NCI-H1417 (cell line): ENCODE measurements around the gene PLD2.
A peak's percentile ranks its signal among the peaks of the same experiment; 100 is the strongest.
"Not testable (repeated sequence)": the region's sequence is repeated elsewhere in the genome, so short reads cannot be mapped to it uniquely, and the experiment has no call there.

ENCODE experiments used
- DNase-seq, 3 experiments: peaks; one replicate each; lab custom pipeline; 2025; lab: John Stamatoyannopoulos, UW

PLD2 gene

DNA sequence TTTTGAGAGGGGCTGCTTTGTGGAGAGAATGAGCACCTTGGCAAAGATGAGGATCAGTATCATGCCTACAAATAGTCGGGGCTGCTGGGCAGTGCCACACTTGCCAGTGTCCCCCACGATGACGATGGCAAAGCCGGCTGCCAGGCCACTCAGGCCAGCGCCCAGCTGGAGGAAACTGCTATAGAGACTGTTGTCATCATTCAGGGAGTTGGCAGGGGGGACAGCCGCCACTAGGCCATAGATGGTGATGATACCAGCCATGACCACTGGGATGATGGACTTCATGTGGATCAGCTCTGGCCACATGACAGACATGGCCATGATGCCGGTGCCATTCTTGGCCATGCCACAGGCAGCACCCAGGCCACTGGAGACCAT, 50.0 kb downstream of the PLD2 start:
- no peak for DNase-seq

- not testable (repeated sequence) for DNase-seq
These were observed 50.4 kb downstream of the PLD2 start for GRCh38 chr17:4857347-4857746.

GRCh38 chr17:4858068-4858881, 51.3 kb downstream of the PLD2 start:
- peak in 2 of 3 experiments; percentile 23 to 42 for DNase-seq

- DNase-seq: no peak
These were observed 51.9 kb downstream of the PLD2 start for GRCh38 chr17:4858882-4859260.

DNA sequence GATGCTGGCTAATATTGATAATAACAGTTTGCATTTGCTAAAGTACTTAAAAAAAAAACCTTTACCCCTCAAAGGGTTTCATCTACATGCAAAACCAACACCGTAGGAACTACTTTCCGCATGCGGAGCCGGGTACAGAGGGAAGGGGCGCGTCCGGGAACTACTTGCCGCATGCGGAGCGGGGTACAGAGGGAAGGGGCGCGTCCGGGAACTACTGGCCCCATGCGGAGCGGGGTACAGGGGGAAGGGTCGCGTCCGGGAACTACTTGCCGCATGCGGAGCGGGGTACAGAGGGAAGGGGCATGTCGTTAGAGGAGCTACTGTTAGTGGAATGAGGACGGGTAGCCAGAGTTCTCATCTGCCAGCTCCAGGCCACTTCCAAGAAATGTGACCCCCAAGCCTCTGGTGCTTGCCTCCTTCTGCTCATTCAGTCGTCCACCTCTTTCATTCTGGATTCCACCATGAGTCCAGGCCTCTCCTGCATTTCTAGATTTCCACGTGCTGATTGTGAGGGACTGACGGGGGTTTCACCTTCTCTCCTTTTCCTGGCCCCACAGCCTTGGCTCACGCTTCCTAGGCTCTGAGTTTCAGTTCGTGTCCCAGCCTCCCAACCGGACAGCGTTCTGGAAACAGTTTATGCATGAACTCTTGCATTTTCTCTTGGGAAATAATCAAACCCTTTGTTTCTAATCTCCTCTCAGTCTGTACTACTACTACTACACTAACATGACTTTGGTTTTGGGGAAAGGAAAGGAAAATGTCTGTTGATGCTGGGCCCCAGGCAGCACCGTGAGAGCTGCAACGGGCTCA, 53.1 kb downstream of the PLD2 start:
- DNase-seq: no peak

- no peak for DNase-seq
These were observed 53.7 kb downstream of the PLD2 start for GRCh38 chr17:4860651-4861050.

DNA sequence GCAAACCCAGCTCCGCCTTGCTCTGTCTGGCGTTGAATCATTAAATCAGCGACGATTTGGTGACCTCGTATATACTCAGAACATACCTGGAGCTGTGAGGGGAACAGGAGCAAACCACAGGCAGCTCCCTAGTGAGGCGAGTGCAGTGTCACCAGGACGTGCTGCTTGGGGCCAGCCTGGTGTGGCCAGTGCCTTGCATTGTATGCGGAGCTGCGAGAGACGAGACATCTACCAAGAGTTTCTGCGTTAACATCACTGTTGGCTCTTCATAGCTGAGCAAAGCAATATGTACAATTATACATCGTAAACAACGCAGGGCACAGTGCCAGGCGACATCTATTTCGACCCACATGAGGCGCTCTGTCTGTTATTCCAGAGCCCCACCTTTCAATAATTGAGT, 54.1 kb downstream of the PLD2 start:
- DNase-seq: no peak

- DNase-seq: no peak
These were observed 55.8 kb downstream of the PLD2 start for GRCh38 chr17:4862720-4863119.

GRCh38 chr17:4863321-4863720, 56.4 kb downstream of the PLD2 start:
- DNase-seq: no peak

- not testable (repeated sequence) for DNase-seq
These were observed 60.6 kb downstream of the PLD2 start for GRCh38 chr17:4867535-4867934.

DNA sequence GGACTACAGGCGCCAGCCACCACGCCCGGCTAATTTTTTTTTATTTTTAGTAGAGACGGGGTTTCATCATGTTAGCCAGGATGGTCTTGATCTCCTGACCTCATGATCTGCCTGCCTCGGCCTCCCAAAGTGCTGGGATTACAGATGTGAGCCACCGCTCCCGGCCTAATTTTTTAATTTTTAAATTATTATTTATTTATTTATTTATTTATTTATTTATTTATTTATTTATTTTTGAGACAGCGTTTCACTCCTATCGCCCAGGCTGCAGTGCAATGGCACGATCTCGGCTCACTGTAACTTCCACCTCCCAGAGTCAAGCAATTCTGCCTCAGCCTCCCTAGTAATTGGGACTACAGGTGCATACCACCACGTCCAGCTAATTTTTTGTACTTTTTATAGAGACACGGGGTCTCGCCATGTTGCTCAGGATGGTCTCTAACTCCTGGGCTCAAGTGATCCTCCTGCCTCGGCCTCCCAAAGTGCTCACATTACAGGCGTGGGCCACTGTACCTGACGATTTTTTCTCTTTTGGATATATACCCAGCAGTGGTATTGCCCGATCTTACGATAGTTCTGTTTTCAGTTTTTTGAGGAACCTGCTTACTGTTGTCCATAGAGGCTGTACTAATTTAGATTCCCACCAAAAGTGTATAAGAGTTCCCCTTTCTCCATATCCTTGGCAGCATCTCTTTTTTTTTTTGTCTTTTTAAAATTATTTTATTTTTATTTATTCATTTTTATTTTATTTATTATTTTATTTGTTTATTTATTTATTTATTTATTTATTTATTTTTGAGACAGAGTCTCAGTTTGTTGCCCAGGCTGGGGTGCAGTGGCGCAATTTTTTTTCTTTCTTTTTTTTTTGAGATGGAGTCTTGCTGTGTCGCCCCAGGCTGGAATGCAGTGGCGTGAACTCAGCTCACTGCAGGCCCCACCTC, 62.4 kb downstream of the PLD2 start:
- not testable (repeated sequence) for DNase-seq

DNA sequence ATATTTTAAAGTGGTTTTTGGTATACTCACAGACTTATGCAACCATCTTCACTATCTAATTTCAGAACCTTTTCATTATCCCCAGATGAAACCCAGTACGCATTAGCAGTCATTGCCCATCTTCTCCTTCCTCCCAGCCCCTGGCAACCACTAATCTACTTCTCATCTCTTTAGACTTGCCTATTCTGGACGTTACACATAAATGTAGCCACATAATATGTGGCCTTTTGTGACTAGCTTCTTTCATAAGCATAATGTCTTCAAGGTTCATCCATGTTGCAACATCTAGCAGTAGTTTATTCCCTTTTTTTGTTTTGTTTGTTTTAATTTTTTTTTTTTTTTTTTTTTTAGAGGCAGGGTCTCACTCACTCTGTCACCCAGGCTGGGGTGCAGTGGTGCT, 63.9 kb downstream of the PLD2 start:
- DNase-seq: no peak

GRCh38 chr17:4872786-4873185, 65.8 kb downstream of the PLD2 start:
- no peak for DNase-seq
